Thyroid gland (tissue), 4 donors: ENCODE data around the gene SNCAIP. TPM values are rescaled to one million over a fixed set of nuclear protein-coding genes. Genes with fewer than 3 reads are reported as not detected.

Experiments used
- DNase-seq, 2 donors: peaks; one replicate each; pipeline ENCODE4 v3.0.0-alpha.2; 2019
- H3K27ac ChIP-seq, 3 donors: fragments of 200-600 bp; sonication (generic); 1 replicate in 2 of 3; 2 replicates in 1 of 3; pipeline ENCODE4 v1.5.1; 2016 to 2019; ENCODE audit warnings: mild to moderate bottlenecking in 1 of 3, moderate library complexity in 1 of 3
- H3K27me3 ChIP-seq: fragments of 200-600 bp; sonication (generic); one replicate; pipeline ENCODE4 v1.5.1; 2019
- H3K36me3 ChIP-seq, 2 donors: fragments of 200-600 bp; sonication (generic); one replicate each; pipeline ENCODE4 v1.5.1; 2016 to 2019
- H3K4me1 ChIP-seq, 2 donors: fragments of 200-600 bp; sonication (generic); one replicate each; pipeline ENCODE4 v1.5.1; 2017 to 2019
- H3K4me3 ChIP-seq, 3 donors: fragments of 200-600 bp; sonication (generic); replicated peaks in 1 of 3; 1 replicate in 2 of 3; 2 replicates in 1 of 3; pipeline ENCODE4 v1.5.1; 2016; ENCODE audit warnings: mild to moderate bottlenecking in 1 of 3
- H3K9me3 ChIP-seq: fragments of 200-600 bp; sonication (generic); one replicate; pipeline ENCODE4 v1.5.1; 2017
- POLR2A ChIP-seq, 2 donors: fragments of 450-650 bp; IDR thresholded peaks; one replicate each; pipeline ENCODE4 v1.6.1; 2017; ENCODE audit warnings: antibody characterized with exemption in 2 of 2, mild to moderate bottlenecking in 2 of 2, moderate library complexity in 1 of 2
- WGBS, 2 donors: methylation state at CpG; one replicate each; pipeline ENCODE4 v1.1.5; 2017; 5-methylcytosine and 5-hydroxymethylcytosine counted together
- intact Hi-C: fragments of 100-400 bp; cut with DNase I; formaldehyde crosslinking; loops from one replicate; pipeline ENCODE4 v1.15.1; 2023
- total RNA-seq, 4 donors: library from RNA; depleted of rRNA; stranded (reverse); fragments of >200 nt; gene quantifications; one replicate each; pipeline ENCODE4 v1.2.3, GENCODE V29; 2016
- TF ChIP-seq, protein P1 (sequence below), 6 experiments: fragments of 200-600 bp in 3 of 6; fragments of 450-650 bp in 3 of 6; sonication (generic) in 3 of 6; IDR thresholded peaks; one replicate each; pipeline ENCODE4 v1.5.1; 2016 to 2019; ENCODE audit warnings: antibody characterized with exemption in 6 of 6, mild to moderate bottlenecking in 2 of 6, inconsistent platforms in 1 of 6, moderate library complexity in 1 of 6

The SNCAIP gene
- total RNA-seq, 4 donors from 2014 or later = 4.0 to 12.8 (median 9.8) TPM

DNA sequence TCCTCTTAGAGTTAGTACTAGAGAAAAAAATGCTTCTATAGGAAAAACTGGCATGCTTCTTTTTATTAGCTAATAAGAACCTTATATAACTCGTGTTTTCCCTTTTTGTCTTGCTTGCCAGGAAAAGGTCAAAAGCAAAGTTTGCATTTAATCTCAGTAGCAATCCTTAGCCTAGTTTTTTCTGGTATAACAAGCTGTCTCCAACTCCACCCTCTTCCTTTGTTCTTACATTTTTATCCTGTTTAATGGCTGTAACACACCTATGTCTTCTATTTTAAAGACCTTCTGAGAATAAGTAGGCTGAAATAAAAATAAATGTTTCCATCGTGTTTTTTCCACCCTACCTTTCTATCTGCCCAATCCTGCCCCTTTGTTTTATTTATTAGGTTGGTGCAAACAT, 158.3 kb downstream of the SNCAIP start:
- intact Hi-C loops = no loop called here
- TF ChIP-seq POLR2A (IDR thresholded peaks at IDR 0.05) = no peak
- TF ChIP-seq, protein P1, sequence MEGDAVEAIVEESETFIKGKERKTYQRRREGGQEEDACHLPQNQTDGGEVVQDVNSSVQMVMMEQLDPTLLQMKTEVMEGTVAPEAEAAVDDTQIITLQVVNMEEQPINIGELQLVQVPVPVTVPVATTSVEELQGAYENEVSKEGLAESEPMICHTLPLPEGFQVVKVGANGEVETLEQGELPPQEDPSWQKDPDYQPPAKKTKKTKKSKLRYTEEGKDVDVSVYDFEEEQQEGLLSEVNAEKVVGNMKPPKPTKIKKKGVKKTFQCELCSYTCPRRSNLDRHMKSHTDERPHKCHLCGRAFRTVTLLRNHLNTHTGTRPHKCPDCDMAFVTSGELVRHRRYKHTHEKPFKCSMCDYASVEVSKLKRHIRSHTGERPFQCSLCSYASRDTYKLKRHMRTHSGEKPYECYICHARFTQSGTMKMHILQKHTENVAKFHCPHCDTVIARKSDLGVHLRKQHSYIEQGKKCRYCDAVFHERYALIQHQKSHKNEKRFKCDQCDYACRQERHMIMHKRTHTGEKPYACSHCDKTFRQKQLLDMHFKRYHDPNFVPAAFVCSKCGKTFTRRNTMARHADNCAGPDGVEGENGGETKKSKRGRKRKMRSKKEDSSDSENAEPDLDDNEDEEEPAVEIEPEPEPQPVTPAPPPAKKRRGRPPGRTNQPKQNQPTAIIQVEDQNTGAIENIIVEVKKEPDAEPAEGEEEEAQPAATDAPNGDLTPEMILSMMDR (IDR thresholded peaks at IDR 0.05) = no peak
- Histone ChIP-seq H3K9me3 (no peaks in the 10 kb centered on the region), H3K27me3 (no peaks in the 10 kb centered on the region), H3K36me3 (no peaks in the 10 kb centered on the region), H3K4me1 (no peaks in the 10 kb centered on the region), H3K27ac (no peak overlapping the region), H3K4me3 (no peak overlapping the region)
- 72 to 77% methylated on average over 2 of the region's 2 CpGs for WGBS, 2 donors
- no peak for DNase-seq

DNA sequence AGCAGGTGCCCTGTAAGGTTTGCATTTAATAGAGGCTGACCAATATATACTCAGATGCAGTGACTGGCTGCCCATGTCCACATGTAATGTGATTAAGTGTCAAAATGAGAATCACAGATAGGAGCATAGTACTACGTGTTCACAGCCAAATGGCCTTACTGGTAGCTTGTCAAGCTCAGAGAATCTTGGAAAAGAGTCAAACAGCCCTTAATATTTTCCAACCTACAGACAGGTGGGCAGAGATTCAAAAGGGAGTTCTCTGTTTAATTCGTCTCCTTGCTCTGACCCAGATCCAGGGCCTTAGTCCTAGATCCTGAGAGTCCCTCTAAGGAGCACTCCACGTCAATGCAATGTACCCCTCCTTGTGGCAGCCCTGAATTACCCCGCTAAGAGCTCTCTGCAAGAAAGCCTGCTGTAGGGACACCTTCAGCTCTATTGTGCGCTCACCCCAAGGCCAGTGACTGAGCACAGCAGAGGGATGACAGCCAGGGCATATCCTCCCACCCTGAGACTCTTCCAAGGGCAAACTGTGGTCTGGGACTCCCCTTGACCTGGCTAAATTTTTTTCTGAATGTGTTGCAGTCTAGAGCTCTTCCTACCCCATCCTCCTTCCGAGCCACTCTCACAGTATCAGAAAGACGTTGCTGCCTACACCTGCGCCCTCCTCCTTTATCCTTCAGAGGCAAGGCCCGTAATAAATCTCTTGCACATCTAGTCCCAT, 159.2 kb downstream of the SNCAIP start:
- intact Hi-C loops = no loop called here
- TF ChIP-seq POLR2A (IDR thresholded peaks at IDR 0.05) = no peak
- TF ChIP-seq, protein P1 (IDR thresholded peaks at IDR 0.05) = no peak

DNA sequence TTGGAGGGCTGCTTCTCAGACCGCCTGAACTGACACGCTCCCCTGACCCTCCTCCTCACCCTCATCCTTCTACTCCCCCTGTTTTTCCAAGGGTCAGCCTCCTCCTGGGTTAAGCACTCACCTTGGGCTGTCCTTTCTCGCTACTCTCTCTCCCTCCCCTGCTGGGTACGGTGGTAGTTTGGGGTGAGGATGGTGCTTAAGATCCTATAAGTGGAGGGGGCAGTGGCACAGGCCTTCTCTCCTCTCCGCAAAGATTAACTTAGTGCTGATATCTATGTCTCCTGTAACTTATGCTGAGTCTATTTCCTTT, 159.7 kb downstream of the SNCAIP start:
- H3K27ac ChIP-seq = no peak overlapping the region
- no peaks in the 10 kb centered on the region for H3K9me3 ChIP-seq
- DNase-seq = no peak
- no peaks in the 10 kb centered on the region for H3K4me1 ChIP-seq
- intact Hi-C loops = no loop called here
- 93% methylated on average over 5 of the region's 5 CpGs for WGBS, 2 donors
- no peaks in the 10 kb centered on the region for H3K27me3 ChIP-seq
- H3K36me3 ChIP-seq = no peaks in the 10 kb centered on the region
- H3K4me3 ChIP-seq = no peak overlapping the region
- TF ChIP-seq POLR2A (IDR thresholded peaks at IDR 0.05) = no peak
- TF ChIP-seq, protein P1 (IDR thresholded peaks at IDR 0.05) = no peak

More for the DNA sequence above, 159.2 kb downstream of the SNCAIP start:
- Histone ChIP-seq H3K4me3 (no peak overlapping the region), H3K27me3 (no peaks in the 10 kb centered on the region), H3K36me3 (no peaks in the 10 kb centered on the region), H3K9me3 (no peaks in the 10 kb centered on the region), H3K27ac (no peak overlapping the region), H3K4me1 (no peaks in the 10 kb centered on the region)
- WGBS, 2 donors = 71 to 78% methylated on average over 9 of the region's 9 CpGs
- no peak for DNase-seq

DNA sequence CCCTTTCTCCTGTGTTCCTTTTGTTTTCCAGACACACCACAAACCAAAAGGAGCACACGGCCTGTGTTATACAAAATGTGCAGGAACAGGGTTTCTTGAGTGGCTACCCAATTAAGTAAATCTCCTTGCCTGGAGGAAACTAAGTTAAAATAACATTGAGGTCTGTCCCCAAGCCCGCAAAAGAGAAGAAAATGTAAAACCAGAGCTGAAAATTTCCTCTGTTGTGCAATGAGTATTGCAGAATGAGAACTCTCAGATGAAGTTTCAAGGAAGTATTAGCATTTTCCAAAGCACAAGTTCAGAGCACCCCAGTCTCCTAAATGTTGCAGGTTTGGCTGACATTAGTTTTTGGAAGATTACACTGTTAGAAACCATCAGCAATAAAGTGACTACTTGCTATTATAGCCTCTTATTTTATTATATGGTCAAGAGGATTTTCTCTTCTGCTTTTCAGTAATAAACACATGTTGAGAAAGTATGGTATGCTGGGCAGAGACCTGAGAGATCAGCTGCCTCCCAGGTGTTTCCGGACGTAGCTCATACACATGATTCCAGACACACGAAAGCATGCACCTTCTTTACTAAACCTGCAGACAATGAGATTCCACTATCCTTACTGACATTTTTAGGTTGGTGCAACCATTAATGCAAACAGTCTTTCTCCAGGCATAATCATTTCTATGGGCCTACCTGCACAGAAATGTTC, 161.3 kb downstream of the SNCAIP start:
- Histone ChIP-seq H3K27me3 (no peaks in the 10 kb centered on the region), H3K27ac (no peak overlapping the region), H3K36me3 (no peaks in the 10 kb centered on the region), H3K4me3 (no peak overlapping the region), H3K9me3 (no peaks in the 10 kb centered on the region), H3K4me1 (no peaks in the 10 kb centered on the region)
- intact Hi-C loops = no loop called here
- DNase-seq = no peak
- 90 to 91% methylated on average over 5 of the region's 5 CpGs for WGBS, 2 donors
- no peak for TF ChIP-seq POLR2A (IDR thresholded peaks at IDR 0.05)
- TF ChIP-seq, protein P1 (IDR thresholded peaks at IDR 0.05) = no peak

DNA sequence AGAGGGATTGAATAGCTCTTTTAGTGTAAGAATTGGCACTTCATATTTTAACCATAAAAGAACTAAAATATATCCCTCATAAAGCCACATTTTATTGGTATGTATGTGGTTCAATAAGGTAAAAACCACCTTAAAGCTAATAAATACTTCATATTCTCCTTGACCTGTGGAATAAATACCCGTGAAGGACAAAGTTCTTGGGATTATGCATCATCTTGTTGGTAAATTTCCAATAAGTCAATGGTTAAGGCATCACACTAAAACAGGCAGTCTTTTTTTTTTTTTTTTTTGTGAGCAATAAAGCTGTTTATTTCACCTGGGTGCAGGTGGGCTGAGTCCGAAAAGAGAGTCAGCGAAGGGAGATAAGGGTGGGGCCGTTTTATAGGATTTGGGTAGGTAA, 161.9 kb downstream of the SNCAIP start:
- Histone ChIP-seq H3K4me3 (no peak overlapping the region), H3K4me1 (no peaks in the 10 kb centered on the region), H3K27ac (no peak overlapping the region), H3K36me3 (no peaks in the 10 kb centered on the region), H3K27me3 (no peaks in the 10 kb centered on the region), H3K9me3 (no peaks in the 10 kb centered on the region)
- WGBS, 2 donors = 83 to 89% methylated on average over 4 of the region's 4 CpGs
- intact Hi-C loops = no loop called here
- TF ChIP-seq POLR2A (IDR thresholded peaks at IDR 0.05) = no peak
- TF ChIP-seq, protein P1 (IDR thresholded peaks at IDR 0.05) = no peak
- DNase-seq = no peak
